ENCODE data around the gene FCHSD2.
"Not testable (repeated sequence)": the region's sequence is repeated elsewhere in the genome, so short reads cannot be mapped to it uniquely, and the experiment has no call there.

FCHSD2 gene

GRCh38 chr11:73004088-73004487, 138.0 kb downstream of the FCHSD2 start:
- no peak for DNase-seq (ENCODE audit: low spot score)

DNA sequence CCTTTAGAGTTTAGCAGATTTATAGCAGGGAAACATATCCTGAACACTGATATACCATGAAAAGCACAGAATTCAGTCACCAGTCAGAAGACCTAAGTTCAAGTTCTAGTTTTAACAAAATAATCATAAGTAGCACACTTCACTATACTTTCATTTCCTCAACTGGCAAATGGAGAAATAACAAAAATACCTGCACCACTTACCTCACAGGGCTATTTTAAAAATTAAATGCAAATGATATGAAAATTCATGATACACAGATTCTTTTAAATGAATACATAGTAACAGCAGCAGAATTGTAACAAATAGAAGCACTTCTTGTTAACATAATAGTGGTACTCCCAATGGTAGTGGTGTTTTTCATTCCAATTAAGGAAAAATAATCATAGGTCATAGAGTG, 139.0 kb downstream of the FCHSD2 start:
- no peak for DNase-seq (ENCODE audit: low spot score)

- DNase-seq (ENCODE audit: low spot score), result no peak
Measured at GRCh38 chr11:73002214-73002613, 139.9 kb downstream of the FCHSD2 start.

DNA sequence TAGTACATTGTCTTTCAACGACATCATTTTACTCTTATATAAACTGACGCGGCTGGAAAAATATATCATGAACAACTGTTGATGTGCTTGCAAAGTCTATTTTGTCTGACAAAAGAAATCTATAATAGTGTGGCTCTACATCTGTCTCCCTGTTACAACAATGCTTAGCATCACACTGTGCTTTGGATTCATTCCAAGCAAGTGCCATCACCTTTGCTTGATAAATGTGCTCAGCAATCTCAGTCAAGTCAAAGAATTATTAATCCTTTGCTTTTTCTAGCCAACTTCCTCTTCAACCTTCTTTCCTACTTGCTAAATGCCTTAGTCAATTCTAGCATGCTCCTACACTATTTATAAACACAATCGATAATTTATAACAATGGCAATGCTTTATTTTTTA, 140.5 kb downstream of the FCHSD2 start:
- DNase-seq (ENCODE audit: low spot score), result no peak

DNA sequence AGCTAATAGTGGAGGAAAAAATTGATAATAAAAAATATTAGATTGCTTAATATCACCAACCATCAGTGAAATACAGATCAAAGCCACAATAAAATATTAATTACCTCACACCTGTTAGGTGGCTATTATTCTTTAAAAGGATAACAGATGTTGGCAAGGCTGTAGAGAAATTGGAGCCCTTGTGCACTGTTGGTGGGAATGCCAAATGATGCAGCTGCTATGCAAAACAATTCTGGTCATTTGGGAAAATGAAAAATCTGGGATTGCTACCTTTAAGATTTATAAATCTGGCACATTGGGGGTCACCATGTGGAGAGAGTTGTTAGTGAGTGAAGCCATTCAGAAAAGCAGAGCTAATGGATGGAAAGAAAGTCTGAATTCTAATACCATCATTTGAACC, 143.4 kb downstream of the FCHSD2 start:
- DNase-seq (ENCODE audit: low spot score), result no peak

- no peak for DNase-seq (ENCODE audit: low spot score)
Measured at GRCh38 chr11:72996959-72997358, 145.2 kb downstream of the FCHSD2 start.

GRCh38 chr11:72989727-72990126, 152.4 kb downstream of the FCHSD2 start:
- DNase-seq (ENCODE audit: low spot score), result no peak

- no peak for DNase-seq (ENCODE audit: low spot score)
Measured at GRCh38 chr11:72988821-72989220, 153.3 kb downstream of the FCHSD2 start.

- DNase-seq (ENCODE audit: low spot score), result no peak
Measured at GRCh38 chr11:72985645-72986044, 156.5 kb downstream of the FCHSD2 start.

DNA sequence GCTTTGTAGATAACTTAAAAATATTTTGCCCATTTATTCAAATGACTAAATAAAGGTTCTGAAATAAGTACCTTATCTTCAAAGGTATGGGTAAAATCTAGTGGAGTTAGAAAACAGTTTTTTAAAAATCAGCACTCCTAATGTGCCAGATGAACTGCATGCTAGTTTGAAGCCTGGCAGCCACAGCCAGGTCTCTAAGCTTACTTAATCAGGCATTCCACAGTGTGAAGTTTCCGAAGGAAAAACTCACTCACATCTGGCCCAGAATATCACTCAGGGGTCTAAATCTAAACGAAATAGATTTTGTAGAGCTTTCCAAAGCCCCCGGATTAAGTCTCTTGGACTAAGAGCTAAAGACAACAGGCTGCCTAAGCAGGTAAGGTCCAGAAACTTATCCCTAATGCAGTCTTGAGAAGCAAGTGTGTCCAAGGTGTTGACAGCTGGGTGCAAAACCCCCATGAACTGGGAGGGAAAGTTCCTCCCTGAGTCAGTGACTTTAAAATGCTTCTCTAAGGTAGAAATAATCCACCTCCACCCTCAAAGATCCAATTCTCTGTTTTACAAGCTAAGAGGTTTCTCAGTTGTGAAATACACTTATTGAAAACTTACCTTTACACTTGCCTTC, 157.6 kb downstream of the FCHSD2 start:
- DNase-seq (ENCODE audit: low spot score), result no peak

DNA sequence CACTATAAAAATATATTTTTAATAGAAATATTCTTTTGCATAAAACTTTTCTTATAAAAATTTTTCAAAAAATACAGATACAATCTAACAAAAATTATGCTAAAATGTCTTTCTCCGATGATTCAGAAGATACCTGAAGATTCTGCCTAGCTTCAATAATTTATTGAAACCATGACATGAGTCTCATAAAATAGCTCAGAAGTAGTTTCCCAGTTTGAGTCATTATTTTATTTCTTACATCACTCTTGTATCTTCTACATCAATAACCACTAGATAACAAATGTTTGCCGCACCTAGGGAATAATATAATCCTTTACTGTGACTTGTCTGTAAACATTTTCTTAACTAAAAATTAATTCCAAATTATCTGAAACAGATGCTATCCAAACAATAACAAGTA, 158.6 kb downstream of the FCHSD2 start:
- no peak for DNase-seq (ENCODE audit: low spot score)

DNA sequence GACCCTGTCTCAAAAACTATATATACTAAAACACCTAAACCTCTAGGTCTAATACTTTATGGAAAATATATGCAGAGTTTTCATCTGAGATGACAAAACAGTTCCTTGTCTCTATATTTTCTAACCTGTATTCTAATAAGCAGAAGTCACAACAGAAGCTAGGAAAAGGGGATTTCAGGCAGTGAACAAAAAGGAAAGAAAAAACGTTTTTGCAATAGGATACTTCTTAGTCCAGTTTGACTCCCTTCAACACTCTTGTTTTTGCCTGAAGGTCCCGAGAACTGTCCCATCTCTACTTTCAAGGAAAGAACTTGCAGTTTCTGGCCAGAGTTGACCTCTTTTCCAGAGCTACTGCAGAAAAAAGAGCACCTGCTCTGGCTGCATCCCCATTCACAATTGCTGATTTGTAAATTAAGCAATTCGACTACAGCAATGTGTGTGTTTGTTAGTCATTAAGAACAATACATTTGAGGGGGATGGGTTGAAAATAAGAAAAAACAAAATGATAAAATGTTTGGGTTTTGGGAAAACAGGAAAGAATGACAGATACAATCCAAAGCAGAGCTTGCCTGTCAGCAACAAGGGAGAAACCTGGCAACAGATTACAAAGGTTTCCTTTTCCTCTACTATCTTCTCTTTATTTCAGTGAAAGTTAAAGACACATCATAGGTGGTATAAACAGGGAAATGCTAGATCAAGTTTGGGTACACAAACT, 160.0 kb downstream of the FCHSD2 start:
- DNase-seq (ENCODE audit: low spot score), result no peak

DNA sequence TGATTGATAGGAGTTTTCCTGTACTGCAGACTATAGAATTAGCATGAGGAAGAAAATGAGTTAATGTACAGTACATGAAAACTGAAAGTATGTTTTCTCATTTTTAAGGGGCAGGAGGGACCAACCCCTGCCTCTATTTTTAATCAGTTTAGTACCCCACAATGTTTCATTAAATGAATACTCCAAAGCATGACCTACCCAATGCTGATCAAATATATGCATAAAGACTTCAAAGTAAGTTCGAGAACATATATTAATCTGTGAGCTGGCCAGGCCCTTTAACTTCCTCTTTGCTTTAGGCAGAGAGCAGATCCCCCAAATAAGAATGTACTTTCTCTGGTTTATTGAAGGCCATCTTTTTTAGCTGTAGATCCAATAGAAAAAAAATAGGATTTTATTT, 161.0 kb downstream of the FCHSD2 start:
- no peak for DNase-seq (ENCODE audit: low spot score)

GRCh38 chr11:72977782-72978181, 164.3 kb downstream of the FCHSD2 start:
- not testable (repeated sequence) for DNase-seq (ENCODE audit: low spot score)

GRCh38 chr11:72976522-72976892, 165.6 kb downstream of the FCHSD2 start:
- DNase-seq (ENCODE audit: low spot score), result not testable (repeated sequence)

DNA sequence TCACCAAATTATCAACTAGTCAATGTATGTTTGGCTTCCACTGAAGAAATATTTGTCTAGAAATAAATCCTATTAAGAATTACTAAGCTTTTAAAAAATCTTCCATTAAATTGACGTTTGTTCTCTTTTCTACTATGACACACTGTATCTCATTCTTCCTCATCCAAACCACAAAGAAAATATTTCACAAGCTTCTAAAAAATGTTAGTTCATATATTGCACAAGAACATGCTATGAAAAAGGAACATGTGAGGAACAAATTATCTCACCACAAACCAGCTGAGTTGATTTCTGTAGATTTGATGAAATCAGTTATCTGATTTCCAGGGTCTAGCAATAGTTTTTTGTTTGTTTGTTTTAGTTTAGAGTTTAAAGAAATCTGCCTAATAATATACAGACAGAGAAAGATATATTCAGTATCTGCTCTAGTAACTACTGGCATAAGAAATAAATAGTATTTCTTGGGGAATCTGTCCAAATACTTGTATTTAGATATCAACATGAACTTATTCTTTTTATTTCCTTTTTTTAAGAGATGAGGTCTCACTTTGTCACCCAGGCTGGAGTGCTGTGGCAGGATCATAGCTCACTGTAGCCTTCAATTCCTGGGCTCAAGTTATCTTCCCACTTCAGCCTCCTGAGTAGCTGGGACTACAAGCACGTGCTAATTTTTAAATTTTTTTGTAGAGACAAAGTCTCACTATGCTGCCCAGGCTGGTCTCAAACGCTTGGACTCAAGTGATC, 166.2 kb downstream of the FCHSD2 start:
- DNase-seq (ENCODE audit: low spot score), result no peak

- no peak for DNase-seq (ENCODE audit: low spot score)
Measured at GRCh38 chr11:72974487-72975205, 167.5 kb downstream of the FCHSD2 start.

DNA sequence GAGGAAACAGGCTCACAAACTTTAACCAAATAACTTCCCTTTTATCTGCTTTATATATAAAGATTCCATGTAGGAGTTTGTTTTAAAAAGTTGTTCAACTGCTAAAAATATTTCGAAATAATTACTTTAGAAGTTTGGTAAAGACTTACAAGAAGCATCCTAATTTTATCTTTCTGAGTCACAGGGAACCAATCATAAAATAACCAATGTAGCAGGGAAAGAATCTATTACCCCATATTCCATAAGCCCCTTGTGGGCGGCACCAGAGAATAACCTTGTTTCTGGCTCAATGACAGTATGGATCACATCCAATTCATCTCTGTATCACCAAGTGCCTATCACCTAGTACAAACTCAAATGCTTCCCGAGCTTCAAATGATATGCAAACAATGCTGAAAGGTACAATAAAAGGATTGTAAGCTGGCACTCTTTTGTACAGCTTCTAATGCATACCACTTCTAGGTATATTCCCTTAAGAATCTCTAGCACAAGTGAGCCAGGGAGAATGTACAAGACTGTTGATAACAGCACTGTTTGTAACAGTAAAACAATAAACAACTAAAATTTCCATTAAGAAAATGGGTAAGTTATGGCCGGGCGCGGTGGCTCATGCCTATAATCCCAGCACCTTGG, 169.5 kb downstream of the FCHSD2 start:
- no peak for DNase-seq (ENCODE audit: low spot score)

GRCh38 chr11:72971192-72971967, 170.7 kb downstream of the FCHSD2 start:
- no peak for DNase-seq (ENCODE audit: low spot score)

GRCh38 chr11:72970557-72971118, 171.5 kb downstream of the FCHSD2 start:
- DNase-seq (ENCODE audit: low spot score), result no peak

DNA sequence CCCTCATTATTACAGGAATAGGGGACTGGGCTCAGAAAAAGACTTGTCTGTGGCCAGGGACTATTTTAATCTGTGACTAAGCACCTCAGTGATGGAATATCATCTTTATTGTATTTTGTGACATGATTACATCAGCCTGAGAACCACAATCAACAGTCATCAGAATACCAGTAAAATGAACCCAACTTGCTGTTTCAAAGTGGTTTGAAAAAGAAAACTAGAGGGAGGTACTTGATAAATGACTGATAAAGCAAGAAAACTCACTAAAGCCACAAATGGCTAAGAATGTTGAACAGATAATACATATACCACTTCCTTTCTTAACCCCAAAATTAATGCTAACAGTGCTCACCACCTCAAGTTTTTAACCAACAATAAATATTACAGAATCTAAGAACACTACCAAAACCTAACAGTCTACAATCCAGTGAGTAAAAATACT, 172.2 kb downstream of the FCHSD2 start:
- no peak for DNase-seq (ENCODE audit: low spot score)

Measured in left forelimb (tissue), 1 donor.